Neural cell (in vitro differentiated cells): ENCODE results near the gene FARP1.

Experiments
- EZH2 ChIP-seq: fragments of 200-600, 300-800 bp; shearing (Covaris generic), sonication (generic); IDR thresholded peaks from 2 replicates; pipeline ENCODE4 v1.6.1; 2014; ENCODE audit warnings: antibody characterized with exemption, low read length, borderline replicate concordance, mild to moderate bottlenecking; ENCODE audit not compliant: insufficient read depth, poor library complexity, severe bottlenecking
- POLR2AphosphoS5 ChIP-seq: IDR thresholded peaks from 2 replicates; pipeline ENCODE4 v1.6.1; 2012
- TF ChIP-seq, protein P1 (sequence below): fragments of 450-650 bp; IDR thresholded peaks from 2 replicates; pipeline ENCODE4 v1.5.1; 2014; ENCODE audit warnings: antibody characterized with exemption, mild to moderate bottlenecking, moderate library complexity; ENCODE audit not compliant: poor library complexity, severe bottlenecking

DNA sequence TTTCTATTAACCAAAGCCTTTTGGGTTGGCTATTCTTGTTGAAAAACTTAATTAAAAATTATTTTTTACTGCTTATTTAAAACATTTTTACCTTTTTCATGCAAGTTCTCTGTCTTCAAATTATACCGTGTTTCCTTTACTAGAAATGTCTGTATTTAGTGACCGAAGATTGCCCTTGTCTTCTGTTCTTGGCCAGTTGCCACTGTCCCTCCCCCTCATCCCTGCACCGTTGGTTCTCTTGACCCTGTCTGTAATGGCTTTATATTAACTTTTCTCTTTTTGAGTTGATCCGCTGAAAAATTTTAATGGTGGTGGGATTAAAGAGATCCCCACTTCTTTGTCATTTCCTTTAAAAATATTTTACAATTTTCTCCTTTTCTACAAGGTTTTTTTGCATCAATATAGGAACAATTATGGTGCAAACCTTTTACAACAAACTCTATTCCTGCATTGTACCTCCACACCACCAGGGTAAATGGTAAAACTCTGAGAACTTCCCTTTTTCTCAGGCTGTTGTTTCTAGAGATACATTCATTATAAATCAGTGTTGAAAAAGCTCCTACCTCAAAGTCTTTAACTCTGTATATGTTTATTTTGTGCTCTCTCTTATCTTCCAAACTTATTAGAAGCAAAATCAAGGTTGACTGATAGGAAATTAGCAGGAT lies 47.1 kb downstream of the FARP1 start:
- TF ChIP-seq, protein P1, sequence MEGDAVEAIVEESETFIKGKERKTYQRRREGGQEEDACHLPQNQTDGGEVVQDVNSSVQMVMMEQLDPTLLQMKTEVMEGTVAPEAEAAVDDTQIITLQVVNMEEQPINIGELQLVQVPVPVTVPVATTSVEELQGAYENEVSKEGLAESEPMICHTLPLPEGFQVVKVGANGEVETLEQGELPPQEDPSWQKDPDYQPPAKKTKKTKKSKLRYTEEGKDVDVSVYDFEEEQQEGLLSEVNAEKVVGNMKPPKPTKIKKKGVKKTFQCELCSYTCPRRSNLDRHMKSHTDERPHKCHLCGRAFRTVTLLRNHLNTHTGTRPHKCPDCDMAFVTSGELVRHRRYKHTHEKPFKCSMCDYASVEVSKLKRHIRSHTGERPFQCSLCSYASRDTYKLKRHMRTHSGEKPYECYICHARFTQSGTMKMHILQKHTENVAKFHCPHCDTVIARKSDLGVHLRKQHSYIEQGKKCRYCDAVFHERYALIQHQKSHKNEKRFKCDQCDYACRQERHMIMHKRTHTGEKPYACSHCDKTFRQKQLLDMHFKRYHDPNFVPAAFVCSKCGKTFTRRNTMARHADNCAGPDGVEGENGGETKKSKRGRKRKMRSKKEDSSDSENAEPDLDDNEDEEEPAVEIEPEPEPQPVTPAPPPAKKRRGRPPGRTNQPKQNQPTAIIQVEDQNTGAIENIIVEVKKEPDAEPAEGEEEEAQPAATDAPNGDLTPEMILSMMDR: no peak
- TF ChIP-seq POLR2AphosphoS5 (no peak), EZH2 (no peak)
